ENCODE results near the gene GRK3. TPM values are rescaled to one million over a fixed set of nuclear protein-coding genes. Genes with fewer than 3 reads are reported as not detected.
A peak's percentile ranks its signal among the peaks of the same experiment; 100 is the strongest.
"Not testable (repeated sequence)": the region's sequence is repeated elsewhere in the genome, so short reads cannot be mapped to it uniquely, and the experiment has no call there.

GRK3 gene
- total and polyA plus RNA-seq, 5 experiments from 2014 or later = 0.19 to 8.8 (median 0.77) TPM

- no peak for DNase-seq
- Mint-ChIP-seq H3K27ac (no peak overlapping the region), H3K27me3 (no peaks in the 10 kb centered on the region), H3K9me3 (no peaks in the 10 kb centered on the region), H3K36me3 (peaks cover 0 to 11% (median 3%) of the 10 kb centered on the region in 3 donors), H3K4me3 (no peak overlapping the region), H3K4me1 (peaks cover 0 to 1% (median 0%) of the 10 kb centered on the region in 4 donors)
- no peak for ATAC-seq
- POLR2A ChIA-PET = no interaction called here
Observed at GRCh38 chr22:25702571-25703167, 138.2 kb downstream of the GRK3 start.

GRCh38 chr22:25704701-25705100 is 140.2 kb downstream of the GRK3 start:
- no peak overlapping the region for H3K4me3 Mint-ChIP-seq
- H3K4me1 Mint-ChIP-seq = peaks cover 0 to 1% (median under 1%) of the 10 kb centered on the region in 4 donors
- no peak for DNase-seq
- no peak overlapping the region for H3K27ac Mint-ChIP-seq
- POLR2A ChIA-PET = no interaction called here
- H3K9me3 Mint-ChIP-seq = no peaks in the 10 kb centered on the region
- H3K27me3 Mint-ChIP-seq = no peaks in the 10 kb centered on the region
- H3K36me3 Mint-ChIP-seq = peaks cover 0 to 13% (median 5%) of the 10 kb centered on the region in 3 donors
- no peak for ATAC-seq

GRCh38 chr22:25706197-25706596 is 141.7 kb downstream of the GRK3 start:
- no peaks in the 10 kb centered on the region for H3K27me3 Mint-ChIP-seq
- peaks cover 0 to 12% (median 11%) of the 10 kb centered on the region in 3 donors for H3K36me3 Mint-ChIP-seq
- DNase-seq (no peak), ATAC-seq (no peak)
- H3K9me3 Mint-ChIP-seq = no peaks in the 10 kb centered on the region
- POLR2A ChIA-PET = no interaction called here
- peaks cover 0 to 4% (median under 1%) of the 10 kb centered on the region in 4 donors for H3K4me1 Mint-ChIP-seq
- H3K4me3 Mint-ChIP-seq = no peak overlapping the region
- no peak overlapping the region for H3K27ac Mint-ChIP-seq

GRCh38 chr22:25708430-25708829 is 144.0 kb downstream of the GRK3 start:
- H3K27ac Mint-ChIP-seq, H3K9me3 Mint-ChIP-seq, POLR2A ChIA-PET, H3K4me3 Mint-ChIP-seq, DNase-seq, ATAC-seq, H3K4me1 Mint-ChIP-seq, H3K27me3 Mint-ChIP-seq: not testable (repeated sequence)
- H3K36me3 Mint-ChIP-seq = peaks cover 0 to 15% (median 11%) of the 10 kb centered on the region in 3 donors

GRCh38 chr22:25709758-25710157 is 145.3 kb downstream of the GRK3 start:
- ATAC-seq (no peak), DNase-seq (no peak)
- no peaks in the 10 kb centered on the region for H3K27me3 Mint-ChIP-seq
- H3K4me1 Mint-ChIP-seq = peaks cover 0 to 4% (median under 1%) of the 10 kb centered on the region in 4 donors
- POLR2A ChIA-PET = no interaction called here
- H3K27ac Mint-ChIP-seq = peak overlapping the region in 1 of 10 donors; percentile 32
- no peaks in the 10 kb centered on the region for H3K9me3 Mint-ChIP-seq
- H3K4me3 Mint-ChIP-seq = no peak overlapping the region
- H3K36me3 Mint-ChIP-seq = peaks cover 0 to 13% (median 11%) of the 10 kb centered on the region in 3 donors

GRCh38 chr22:25710501-25710900 is 146.0 kb downstream of the GRK3 start:
- no peaks in the 10 kb centered on the region for H3K27me3 Mint-ChIP-seq
- peaks cover 0 to 13% (median 11%) of the 10 kb centered on the region in 3 donors for H3K36me3 Mint-ChIP-seq
- no peak overlapping the region for H3K4me3 Mint-ChIP-seq
- H3K4me1 Mint-ChIP-seq = peaks cover 0 to 4% (median under 1%) of the 10 kb centered on the region in 4 donors
- DNase-seq = no peak
- POLR2A ChIA-PET = no interaction called here
- no peak overlapping the region for H3K27ac Mint-ChIP-seq
- no peak for ATAC-seq
- no peaks in the 10 kb centered on the region for H3K9me3 Mint-ChIP-seq

- H3K36me3 Mint-ChIP-seq = peaks cover 0 to 13% (median 11%) of the 10 kb centered on the region in 3 donors
- no peak overlapping the region for H3K4me3 Mint-ChIP-seq
- H3K27me3 Mint-ChIP-seq = no peaks in the 10 kb centered on the region
- POLR2A ChIA-PET = no interaction called here
- no peak overlapping the region for H3K27ac Mint-ChIP-seq
- H3K4me1 Mint-ChIP-seq = peaks cover 0 to 4% (median under 1%) of the 10 kb centered on the region in 4 donors
- no peaks in the 10 kb centered on the region for H3K9me3 Mint-ChIP-seq
- DNase-seq (no peak), ATAC-seq (no peak)
Observed at GRCh38 chr22:25711491-25711890, 147.0 kb downstream of the GRK3 start.

GRCh38 chr22:25712661-25713400 is 148.4 kb downstream of the GRK3 start:
- ATAC-seq (no peak), DNase-seq (no peak)
- POLR2A ChIA-PET = no interaction called here
- Mint-ChIP-seq H3K27ac (peak overlapping the region in 2 of 10 donors; percentile 35 to 39), H3K27me3 (no peaks in the 10 kb centered on the region), H3K4me3 (no peak overlapping the region), H3K9me3 (no peaks in the 10 kb centered on the region), H3K4me1 (peaks cover 0 to 4% (median 0%) of the 10 kb centered on the region in 4 donors), H3K36me3 (peaks cover 0 to 11% (median 7%) of the 10 kb centered on the region in 3 donors)

GRCh38 chr22:25714070-25714469 is 149.6 kb downstream of the GRK3 start:
- Mint-ChIP-seq H3K4me3 (no peak overlapping the region), H3K27ac (no peak overlapping the region), H3K36me3 (peaks cover 0 to 10% (median 8%) of the 10 kb centered on the region in 3 donors), H3K9me3 (no peaks in the 10 kb centered on the region), H3K4me1 (peaks cover 0 to 4% (median 0%) of the 10 kb centered on the region in 4 donors), H3K27me3 (no peaks in the 10 kb centered on the region)
- POLR2A ChIA-PET = no interaction called here
- ATAC-seq = no peak
- DNase-seq = no peak

GRCh38 chr22:25714739-25715138 is 150.3 kb downstream of the GRK3 start:
- peaks cover 0 to 3% (median 0%) of the 10 kb centered on the region in 4 donors for H3K4me1 Mint-ChIP-seq
- POLR2A ChIA-PET = no interaction called here
- peaks cover 0 to 9% (median 8%) of the 10 kb centered on the region in 3 donors for H3K36me3 Mint-ChIP-seq

GRCh38 chr22:25716637-25717036 is 152.2 kb downstream of the GRK3 start:
- POLR2A ChIA-PET = no interaction called here
- no peak overlapping the region for H3K4me3 Mint-ChIP-seq
- no peak for DNase-seq
- no peaks in the 10 kb centered on the region for H3K4me1 Mint-ChIP-seq
- no peak for ATAC-seq
- H3K9me3 Mint-ChIP-seq = no peaks in the 10 kb centered on the region
- H3K27me3 Mint-ChIP-seq = no peaks in the 10 kb centered on the region
- peaks cover 0 to 4% (median 0%) of the 10 kb centered on the region in 3 donors for H3K36me3 Mint-ChIP-seq
- no peak overlapping the region for H3K27ac Mint-ChIP-seq

More at GRCh38 chr22:25714739-25715138, 150.3 kb downstream of the GRK3 start:
- ATAC-seq = no peak
- Mint-ChIP-seq H3K27me3 (no peaks in the 10 kb centered on the region), H3K27ac (no peak overlapping the region), H3K4me3 (no peak overlapping the region), H3K9me3 (no peaks in the 10 kb centered on the region)
- DNase-seq = no peak

GRCh38 chr22:25718135-25718840 is 153.8 kb downstream of the GRK3 start:
- no peak for ATAC-seq
- peaks cover 0 to 2% (median 0%) of the 10 kb centered on the region in 3 donors for H3K36me3 Mint-ChIP-seq

GRCh38 chr22:25722223-25722622 is 157.7 kb downstream of the GRK3 start:
- H3K27ac Mint-ChIP-seq = no peak overlapping the region
- POLR2A ChIA-PET = no interaction called here
- no peaks in the 10 kb centered on the region for H3K27me3 Mint-ChIP-seq
- no peaks in the 10 kb centered on the region for H3K9me3 Mint-ChIP-seq
- H3K36me3 Mint-ChIP-seq = peaks cover 0 to 2% (median 0%) of the 10 kb centered on the region in 3 donors
- no peaks in the 10 kb centered on the region for H3K4me1 Mint-ChIP-seq
- ATAC-seq (no peak), DNase-seq (no peak)
- H3K4me3 Mint-ChIP-seq = no peak overlapping the region

More at GRCh38 chr22:25718135-25718840, 153.8 kb downstream of the GRK3 start:
- H3K9me3 Mint-ChIP-seq = no peaks in the 10 kb centered on the region
- POLR2A ChIA-PET = no interaction called here
- no peak for DNase-seq
- H3K4me3 Mint-ChIP-seq = no peak overlapping the region
- H3K4me1 Mint-ChIP-seq = no peaks in the 10 kb centered on the region
- H3K27ac Mint-ChIP-seq = no peak overlapping the region
- no peaks in the 10 kb centered on the region for H3K27me3 Mint-ChIP-seq

Data from naive thymus-derived CD8-positive, alpha-beta T cell (primary cell).